Caco-2 (cell line): Measurements from ENCODE around the gene SLC12A8. TPM values are rescaled to one million over a fixed set of nuclear protein-coding genes. Genes with fewer than 3 reads are reported as not detected.

Experiments
- BruUV-seq: library from RNA; stranded (reverse); fragments of 400-500 nt; replicated peaks from 2 replicates; lab custom pipeline; 2021; lab: Mats Ljungman, UMichigan
- CTCF ChIA-PET: fragments of 300-600 bp; sonication (Branson Sonifier 250); formaldehyde crosslinking; loops from one replicate; lab custom pipeline; 2022; ENCODE audit warnings: antibody characterized with exemption; lab: Charles Lee
- POLR2A ChIA-PET: fragments of 300-600 bp; sonication (Branson Sonifier 250); formaldehyde crosslinking; loops from one replicate; lab custom pipeline; 2022; ENCODE audit warnings: antibody characterized with exemption; lab: Charles Lee
- DNase-seq, 2 experiments: peaks; one replicate each; pipeline versions ENCODE4 v3.0.0 to v3.0.0-alpha.2; 2020 to 2022
- H3K27me3 ChIP-seq: replicated peaks from 2 replicates; pipeline ENCODE4 v1.6.0; 2011; ENCODE audit warnings: low read length; ENCODE audit not compliant: control insufficient read depth, insufficient read depth
- H3K36me3 ChIP-seq: 2 replicates; pipeline ENCODE4 v1.5.1; 2011; ENCODE audit warnings: low read length; ENCODE audit not compliant: control insufficient read depth, insufficient read depth
- H3K4me1 ChIP-seq: fragments of 250-450 bp; sonication (Bioruptor Pico); 2 replicates; pipeline ENCODE4 v1.5.1; 2020; ENCODE audit warnings: mild to moderate bottlenecking
- H3K4me3 ChIP-seq: 2 replicates; pipeline ENCODE4 v1.5.1; 2011; ENCODE audit warnings: low read depth, mild to moderate bottlenecking, control low read depth, low read length
- H3K9me3 ChIP-seq: fragments of 250-450 bp; sonication (Bioruptor Pico); 2 replicates; pipeline ENCODE4 v1.5.1; 2020; ENCODE audit warnings: mild to moderate bottlenecking, moderate library complexity
- H3K27ac Mint-ChIP-seq: one replicate; pipeline ENCODE4 v1.8.0; 2022; ENCODE audit warnings: mixed read lengths; ENCODE audit not compliant: unreplicated experiment
- H3K27me3 Mint-ChIP-seq: one replicate; pipeline ENCODE4 v1.8.0; 2022; ENCODE audit warnings: mixed read lengths; ENCODE audit not compliant: insufficient read depth, unreplicated experiment
- H3K36me3 Mint-ChIP-seq: one replicate; pipeline ENCODE4 v1.8.0; 2022; ENCODE audit warnings: mild to moderate bottlenecking, mixed read lengths; ENCODE audit not compliant: insufficient read depth, unreplicated experiment
- H3K4me1 Mint-ChIP-seq: one replicate; pipeline ENCODE4 v1.8.0; 2022; ENCODE audit warnings: low read depth, mixed read lengths; ENCODE audit not compliant: unreplicated experiment
- H3K4me3 Mint-ChIP-seq: one replicate; pipeline ENCODE4 v1.8.0; 2022; ENCODE audit warnings: mild to moderate bottlenecking, moderate library complexity, mixed read lengths; ENCODE audit not compliant: unreplicated experiment
- H3K9me3 Mint-ChIP-seq: one replicate; pipeline ENCODE4 v1.8.0; 2022; ENCODE audit warnings: mixed read lengths; ENCODE audit not compliant: unreplicated experiment
- intact Hi-C: fragments of 100-400 bp; cut with micrococcal nuclease; formaldehyde crosslinking; loops from one replicate; pipeline ENCODE4 v1.10.0; 2022; ENCODE audit not compliant: unreplicated experiment
- total RNA-seq: library from RNA; stranded (reverse); gene quantifications from 2 replicates; pipeline ENCODE4 v1.2.3, GENCODE V29; 2022
- TF ChIP-seq, protein P1 (sequence below), 2 experiments: fragments of 200-600 bp in 1 of 2; IDR thresholded peaks; 1 replicate in 1 of 2; 2 replicates in 1 of 2; pipeline versions ENCODE4 v1.5.1 to v1.8.0; 2011 to 2022; ENCODE audit warnings: antibody characterized with exemption in 1 of 2, control low read depth in 1 of 2, inconsistent platforms in 1 of 2, low read depth in 1 of 2, low read length in 1 of 2, mild to moderate bottlenecking in 1 of 2, moderate library complexity in 1 of 2; ENCODE audit not compliant: insufficient read depth in 1 of 2, severe bottlenecking in 1 of 2, unreplicated experiment in 1 of 2

Gene SLC12A8
- total RNA-seq, 1 experiment from 2014 or later = 23.3 TPM

DNA sequence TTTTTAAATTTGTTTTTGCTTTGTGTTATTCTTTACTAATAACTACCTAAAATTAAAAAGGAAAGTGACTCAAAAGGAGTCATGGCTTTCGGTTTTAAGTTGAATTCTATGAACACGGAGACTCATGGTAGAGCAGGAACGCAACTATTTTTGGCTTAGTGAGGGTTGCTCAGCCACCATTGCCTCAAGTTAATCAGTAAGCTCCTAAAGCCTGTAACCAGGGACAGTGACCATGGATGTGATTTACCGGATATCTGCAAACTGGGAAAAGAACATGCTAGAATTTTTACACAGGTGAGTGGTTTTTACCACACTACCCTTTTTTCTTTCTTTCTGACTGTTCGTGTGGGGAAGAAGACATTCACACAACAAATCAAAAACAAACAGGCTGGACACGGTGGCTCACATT, 11.8 kb downstream of the SLC12A8 start:
- H3K9me3 ChIP-seq = no peaks in the 10 kb centered on the region
- intact Hi-C loops = no loop called here
- peaks cover 7% of the 10 kb centered on the region for H3K36me3 Mint-ChIP-seq
- H3K27ac Mint-ChIP-seq = no peak overlapping the region
- no peak for DNase-seq
- H3K27me3 Mint-ChIP-seq = no peaks in the 10 kb centered on the region
- H3K9me3 Mint-ChIP-seq = no peaks in the 10 kb centered on the region
- H3K4me3 Mint-ChIP-seq = no peak overlapping the region
- H3K4me1 ChIP-seq = no peaks in the 10 kb centered on the region
- ChIA-PET CTCF (no interaction called here), POLR2A (no interaction called here)
- BruUV-seq = no TSS peak
- no peaks in the 10 kb centered on the region; the same call in 1 of the 2 replicates for H3K36me3 ChIP-seq
- H3K27me3 ChIP-seq = no peaks in the 10 kb centered on the region
- no peak overlapping the region for H3K4me3 ChIP-seq
- H3K4me1 Mint-ChIP-seq = no peaks in the 10 kb centered on the region
- TF ChIP-seq, protein P1, sequence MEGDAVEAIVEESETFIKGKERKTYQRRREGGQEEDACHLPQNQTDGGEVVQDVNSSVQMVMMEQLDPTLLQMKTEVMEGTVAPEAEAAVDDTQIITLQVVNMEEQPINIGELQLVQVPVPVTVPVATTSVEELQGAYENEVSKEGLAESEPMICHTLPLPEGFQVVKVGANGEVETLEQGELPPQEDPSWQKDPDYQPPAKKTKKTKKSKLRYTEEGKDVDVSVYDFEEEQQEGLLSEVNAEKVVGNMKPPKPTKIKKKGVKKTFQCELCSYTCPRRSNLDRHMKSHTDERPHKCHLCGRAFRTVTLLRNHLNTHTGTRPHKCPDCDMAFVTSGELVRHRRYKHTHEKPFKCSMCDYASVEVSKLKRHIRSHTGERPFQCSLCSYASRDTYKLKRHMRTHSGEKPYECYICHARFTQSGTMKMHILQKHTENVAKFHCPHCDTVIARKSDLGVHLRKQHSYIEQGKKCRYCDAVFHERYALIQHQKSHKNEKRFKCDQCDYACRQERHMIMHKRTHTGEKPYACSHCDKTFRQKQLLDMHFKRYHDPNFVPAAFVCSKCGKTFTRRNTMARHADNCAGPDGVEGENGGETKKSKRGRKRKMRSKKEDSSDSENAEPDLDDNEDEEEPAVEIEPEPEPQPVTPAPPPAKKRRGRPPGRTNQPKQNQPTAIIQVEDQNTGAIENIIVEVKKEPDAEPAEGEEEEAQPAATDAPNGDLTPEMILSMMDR (IDR thresholded peaks at IDR 0.05; ENCODE audit: insufficient read depth in 1 of 2, low read depth in 1 of 2, low read length in 1 of 2, severe bottlenecking in 1 of 2, unreplicated experiment in 1 of 2) = no peak

DNA sequence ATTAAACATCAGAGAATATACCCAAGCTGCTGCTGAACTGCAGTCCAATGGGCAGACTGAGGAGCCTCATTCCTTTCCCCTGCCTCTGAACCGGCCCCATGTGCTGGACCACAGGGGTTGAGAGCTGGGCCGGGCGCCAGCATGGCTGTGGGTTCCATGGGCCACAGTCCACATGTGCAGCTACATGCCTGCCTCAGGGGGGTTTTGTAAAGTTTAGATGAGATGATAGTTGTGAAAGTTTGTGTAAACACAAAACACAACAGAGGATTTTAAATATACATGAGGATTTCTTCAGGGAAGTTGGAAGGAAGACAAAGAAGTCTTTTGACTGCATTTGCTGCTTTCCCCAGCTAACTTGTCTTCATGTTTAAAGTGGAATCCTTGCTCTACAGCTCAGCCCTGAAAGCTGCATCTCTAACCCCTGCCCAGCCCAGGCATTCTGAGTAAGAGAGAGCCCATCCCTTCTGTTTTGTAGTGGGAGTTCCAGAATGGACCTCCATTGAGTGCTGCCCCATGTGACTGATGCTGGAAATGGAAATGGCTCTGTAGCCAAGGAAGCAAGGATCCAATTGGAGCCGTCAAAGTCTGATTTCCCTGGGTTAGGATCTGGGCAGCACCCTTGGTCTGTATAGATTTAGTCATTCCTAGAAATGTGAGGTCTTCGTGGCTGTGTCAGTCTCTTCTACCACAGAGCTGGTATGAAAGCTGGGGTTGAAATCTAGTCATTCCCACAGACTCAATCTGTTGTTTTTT, 17.5 kb downstream of the SLC12A8 start:
- no peak for DNase-seq
- Histone ChIP-seq H3K36me3 (no peaks in the 10 kb centered on the region), H3K4me1 (no peaks in the 10 kb centered on the region), H3K4me3 (no peak overlapping the region), H3K9me3 (no peaks in the 10 kb centered on the region), H3K27me3 (no peaks in the 10 kb centered on the region)
- peaks cover 7% of the 10 kb centered on the region for H3K36me3 Mint-ChIP-seq
- no peaks in the 10 kb centered on the region for H3K27me3 Mint-ChIP-seq
- no peak overlapping the region for H3K27ac Mint-ChIP-seq
- ChIA-PET POLR2A (no interaction called here), CTCF (interaction anchor here (0.7 to 1.3 kb wide), 2 partner anchors 132 to 133 kb away, joined by 3 read pairs; no protein-coding TSS in a partner anchor)
- no peak overlapping the region for H3K4me3 Mint-ChIP-seq
- intact Hi-C loops = no loop called here
- TF ChIP-seq, protein P1 (IDR thresholded peaks at IDR 0.05; ENCODE audit: insufficient read depth in 1 of 2, low read depth in 1 of 2, low read length in 1 of 2, severe bottlenecking in 1 of 2, unreplicated experiment in 1 of 2) = no peak
- no peaks in the 10 kb centered on the region for H3K4me1 Mint-ChIP-seq
- no TSS peak for BruUV-seq
- no peaks in the 10 kb centered on the region for H3K9me3 Mint-ChIP-seq

DNA sequence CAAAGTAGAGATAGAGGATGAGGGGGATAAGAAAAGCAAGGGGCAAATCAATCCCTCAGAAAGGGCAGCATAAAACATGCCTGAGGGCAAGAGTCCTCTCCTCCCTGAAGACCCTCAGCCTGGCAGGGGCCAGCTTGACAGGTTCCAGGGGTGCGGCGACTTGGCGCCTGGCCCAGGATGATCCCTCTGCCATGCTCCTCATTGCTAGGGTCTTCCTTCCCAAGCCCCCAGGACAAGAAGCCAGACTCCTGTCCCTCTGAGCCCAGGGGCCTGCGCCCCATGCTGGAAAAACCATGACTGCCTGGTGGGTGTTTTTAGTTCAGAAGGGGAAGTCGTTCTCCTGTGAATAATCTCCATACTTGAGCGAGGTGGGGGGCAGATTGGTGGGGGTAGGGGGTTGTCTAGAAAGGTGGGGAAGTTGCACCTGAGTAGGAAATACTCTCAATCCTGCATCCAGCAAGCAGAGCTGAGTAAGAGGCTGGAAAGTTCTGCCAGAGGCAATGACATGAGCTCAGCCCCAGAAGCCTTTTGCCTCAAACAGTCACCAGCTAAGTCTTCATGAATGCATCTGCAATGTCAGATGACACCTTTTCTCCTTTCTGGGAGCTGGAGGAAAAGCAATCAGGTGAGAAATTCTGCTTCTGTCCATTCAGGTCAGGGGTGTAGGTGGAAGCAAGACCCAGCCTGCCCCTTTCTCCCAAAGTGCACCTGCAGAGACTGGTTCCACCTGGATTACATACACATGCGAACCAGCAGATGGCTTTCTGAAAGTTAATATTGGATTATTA, 18.3 kb downstream of the SLC12A8 start:
- TF ChIP-seq, protein P1 (IDR thresholded peaks at IDR 0.05; ENCODE audit: insufficient read depth in 1 of 2, low read depth in 1 of 2, low read length in 1 of 2, severe bottlenecking in 1 of 2, unreplicated experiment in 1 of 2) = no peak
- CTCF ChIA-PET = interaction anchor here (0.7 to 1.3 kb wide), 2 partner anchors 131 to 132 kb away, joined by 3 read pairs; no protein-coding TSS in a partner anchor

More for the DNA sequence above, 18.3 kb downstream of the SLC12A8 start:
- Mint-ChIP-seq H3K27me3 (no peaks in the 10 kb centered on the region), H3K27ac (no peak overlapping the region), H3K4me3 (no peak overlapping the region), H3K9me3 (no peaks in the 10 kb centered on the region), H3K36me3 (peaks cover 7% of the 10 kb centered on the region), H3K4me1 (no peaks in the 10 kb centered on the region)
- intact Hi-C loops = no loop called here
- no TSS peak for BruUV-seq
- Histone ChIP-seq H3K9me3 (no peaks in the 10 kb centered on the region), H3K27me3 (no peaks in the 10 kb centered on the region), H3K4me3 (no peak overlapping the region), H3K36me3 (no peaks in the 10 kb centered on the region), H3K4me1 (no peaks in the 10 kb centered on the region)
- POLR2A ChIA-PET = no interaction called here
- DNase-seq = no peak
